C4-2B (cell line): ENCODE measurements around the gene FGF8.

Source experiments
- CTCF ChIP-seq: fragments of 450-650 bp; conservative IDR thresholded peaks from 2 replicates; pipeline ENCODE4 v1.5.1; 2017; ENCODE audit warnings: mild to moderate bottlenecking
- ZFX ChIP-seq: fragments of 450-650 bp; IDR thresholded peaks from 2 replicates; pipeline ENCODE4 v1.6.1; 2017

GRCh38 chr10:101812606-101813005, 36.7 kb upstream of the FGF8 start:
- TF ChIP-seq CTCF (no peak), ZFX (no peak)
